Upper lobe of left lung (tissue), 6 donors: Measurements from ENCODE around the gene ADCY7. TPM values are rescaled to one million over a fixed set of nuclear protein-coding genes. Genes with fewer than 3 reads are reported as not detected.

Experiments used
- small RNA-seq, 4 donors: library from RNA; depleted of rRNA; stranded (forward); fragments of <200 nt; gene quantifications; one replicate each; pipeline ENCODE3, GENCODE V24; 2016
- total RNA-seq, 6 donors: library from RNA; depleted of rRNA in 4 of 6; stranded (reverse); fragments of >200 nt in 4 of 6; gene quantifications; one replicate each; pipeline versions ENCODE4 v1.1.0 to v1.2.1, GENCODE V29; 2016 to 2021
- donor health status: DM: no; HTN: no; CAD: no; lungs with moderate emphysema.
- donor health status: DM: no; HTN: yes; CAD: no; lungs with severe emphysema.

ADCY7 gene
- total RNA-seq, 6 donors from 2014 or later = 46.9 to 177 (median 101) TPM

Small RNA genes within 50 kb of the gene (small RNA-seq; reads per million reads assigned to genes)
- gene MIR6771 = 0 reads per million in 4 donors

Other genes starting within 250 kb of the ADCY7 start
- gene CNEP1R1, start 241.3 kb upstream of the ADCY7 start, total RNA-seq = 10 to 100 TPM in 4 of 6 donors, 1 to 10 TPM in 2; 1.0 to 21.8 (median 15.4) TPM
- gene HEATR3, start 200.6 kb upstream of the ADCY7 start, total RNA-seq = 10 to 100 TPM; 15.0 to 59.7 (median 25.1) TPM
- 10 to 100 TPM in 3 of 6 donors, 1 to 10 TPM in 3; 7.2 to 19.2 (median 10.6) TPM for gene TENT4B, start 113.2 kb upstream of the ADCY7 start, total RNA-seq
- 10 to 100 TPM; 41.5 to 68.2 (median 53.4) TPM for gene BRD7, start 102.4 kb downstream of the ADCY7 start, total RNA-seq